BJ (cell line): ENCODE data around the gene MOGAT3. TPM values are rescaled to one million over a fixed set of nuclear protein-coding genes. Genes with fewer than 3 reads are reported as not detected.

Experiments used
- CTCF ChIA-PET: fragments of 350-600 bp; formaldehyde crosslinking; extraction: SDS; loops from one replicate; lab custom pipeline; 2021; ENCODE audit warnings: antibody characterized with exemption, inconsistent platforms; lab: Yijun Ruan, JAX
- POLR2A ChIA-PET: fragments of 300-600 bp; sonication (Branson Sonifier 250); formaldehyde crosslinking; extraction: SDS; loops from one replicate; lab custom pipeline; 2021; ENCODE audit warnings: antibody characterized with exemption; lab: Charles Lee
- DNase-seq: peaks from one replicate; pipeline ENCODE4 v3.0.0-alpha.2; 2011; ENCODE audit warnings: low read depth
- H3K27me3 ChIP-seq: 2 replicates; pipeline ENCODE4 v1.6.0; 2011; ENCODE audit warnings: low read length; ENCODE audit not compliant: control insufficient read depth, insufficient read depth
- H3K36me3 ChIP-seq: 2 replicates; pipeline ENCODE4 v1.5.1; 2011; ENCODE audit warnings: low read length; ENCODE audit not compliant: control insufficient read depth, insufficient read depth
- H3K4me3 ChIP-seq: 2 replicates; pipeline ENCODE4 v1.5.1; 2011; ENCODE audit warnings: low read depth, mild to moderate bottlenecking, control low read depth, low read length
- polyA plus RNA-seq: library from polyadenylated mRNA; depleted of rRNA; stranded (reverse); fragments of >200 nt; gene quantifications from 2 replicates; pipeline ENCODE4 v1.2.3, GENCODE V29; 2011
- TF ChIP-seq, protein P1 (sequence below): IDR thresholded peaks from 2 replicates; pipeline ENCODE4 v1.5.1; 2011; ENCODE audit warnings: low read depth, mild to moderate bottlenecking, control low read depth, inconsistent platforms, low read length, moderate library complexity; ENCODE audit not compliant: insufficient read depth

The MOGAT3 gene
- polyA plus RNA-seq, 1 experiment, result not detected

- no peaks in the 10 kb centered on the region for H3K27me3 ChIP-seq
- ChIA-PET POLR2A (no interaction called here), CTCF (interaction anchor here (2.9 kb wide), 1 partner anchor 42 kb away, joined by 16 read pairs; no protein-coding TSS in a partner anchor)
- H3K4me3 ChIP-seq, result no peak overlapping the region
- DNase-seq, result no peak
- no peaks in the 10 kb centered on the region for H3K36me3 ChIP-seq
- TF ChIP-seq, protein P1, sequence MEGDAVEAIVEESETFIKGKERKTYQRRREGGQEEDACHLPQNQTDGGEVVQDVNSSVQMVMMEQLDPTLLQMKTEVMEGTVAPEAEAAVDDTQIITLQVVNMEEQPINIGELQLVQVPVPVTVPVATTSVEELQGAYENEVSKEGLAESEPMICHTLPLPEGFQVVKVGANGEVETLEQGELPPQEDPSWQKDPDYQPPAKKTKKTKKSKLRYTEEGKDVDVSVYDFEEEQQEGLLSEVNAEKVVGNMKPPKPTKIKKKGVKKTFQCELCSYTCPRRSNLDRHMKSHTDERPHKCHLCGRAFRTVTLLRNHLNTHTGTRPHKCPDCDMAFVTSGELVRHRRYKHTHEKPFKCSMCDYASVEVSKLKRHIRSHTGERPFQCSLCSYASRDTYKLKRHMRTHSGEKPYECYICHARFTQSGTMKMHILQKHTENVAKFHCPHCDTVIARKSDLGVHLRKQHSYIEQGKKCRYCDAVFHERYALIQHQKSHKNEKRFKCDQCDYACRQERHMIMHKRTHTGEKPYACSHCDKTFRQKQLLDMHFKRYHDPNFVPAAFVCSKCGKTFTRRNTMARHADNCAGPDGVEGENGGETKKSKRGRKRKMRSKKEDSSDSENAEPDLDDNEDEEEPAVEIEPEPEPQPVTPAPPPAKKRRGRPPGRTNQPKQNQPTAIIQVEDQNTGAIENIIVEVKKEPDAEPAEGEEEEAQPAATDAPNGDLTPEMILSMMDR, result no peak
Measured at GRCh38 chr7:101186194-101186593, 14.6 kb downstream of the MOGAT3 start.

- ChIA-PET POLR2A (no interaction called here), CTCF (interaction anchor here (0.8 to 2.9 kb wide), 2 partner anchors 41 to 59 kb away, joined by 3 to 16 read pairs; no protein-coding TSS in a partner anchor)
- TF ChIP-seq, protein P1, result no peak
- Histone ChIP-seq H3K27me3 (peaks cover 6% of the 10 kb centered on the region), H3K36me3 (no peaks in the 10 kb centered on the region), H3K4me3 (no peak overlapping the region)
- DNase-seq, result no peak
Measured at GRCh38 chr7:101185258-101185839, 15.5 kb downstream of the MOGAT3 start.

- no peak for DNase-seq
- Histone ChIP-seq H3K27me3 (peaks cover 45% of the 10 kb centered on the region), H3K36me3 (no peaks in the 10 kb centered on the region), H3K4me3 (no peak within 1 kb of the TSS)
- TF ChIP-seq, protein P1, result no peak
- CTCF ChIA-PET, result interaction anchor here (1.4 kb wide), 1 partner anchor 12 kb away, joined by 3 read pairs; no protein-coding TSS in a partner anchor
- POLR2A ChIA-PET, result no interaction called here
Measured at GRCh38 chr7:101180130-101180755, 20.6 kb downstream of the MOGAT3 start, which contains the start of gene NAT16. Gene NAT16 (minus strand): TSS chr7:101180293. CDS start chr7:101174807, 5,486 bp downstream.

GRCh38 chr7:101179713-101180112 lies 21.1 kb downstream of the MOGAT3 start:
- ChIA-PET POLR2A (no interaction called here), CTCF (no interaction called here)

GRCh38 chr7:101179117-101179516 lies 21.7 kb downstream of the MOGAT3 start:
- TF ChIP-seq, protein P1, result no peak
- ChIA-PET POLR2A (no interaction called here), CTCF (interaction anchor here (0.9 kb wide), 1 partner anchor 14 kb away, joined by 4 read pairs; no protein-coding TSS in a partner anchor)
- no peak overlapping the region for H3K4me3 ChIP-seq
- H3K36me3 ChIP-seq, result no peaks in the 10 kb centered on the region
- peaks cover 46% of the 10 kb centered on the region for H3K27me3 ChIP-seq
- no peak for DNase-seq

More at GRCh38 chr7:101179713-101180112, 21.1 kb downstream of the MOGAT3 start:
- DNase-seq, result no peak
- TF ChIP-seq, protein P1, result no peak
- Histone ChIP-seq H3K36me3 (no peaks in the 10 kb centered on the region), H3K27me3 (peaks cover 46% of the 10 kb centered on the region), H3K4me3 (no peak overlapping the region)
